NB4 (cell line): Measurements from ENCODE around the gene TTLL5.

Experiments used
- DNase-seq: peaks from one replicate; pipeline ENCODE4 v3.0.0; 2010; ENCODE audit warnings: low read depth
- H3K4me3 ChIP-seq: one replicate; pipeline ENCODE4 v1.5.1; 2011; ENCODE audit warnings: mild to moderate bottlenecking, low read depth, low read length, moderate library complexity
- MYC ChIP-seq: IDR thresholded peaks from 2 replicates; pipeline ENCODE4 v1.6.1; 2011; ENCODE audit warnings: low read depth, low read length
- POLR2A ChIP-seq: IDR thresholded peaks from 2 replicates; pipeline ENCODE4 v1.6.1; 2011; ENCODE audit warnings: mild to moderate bottlenecking; ENCODE audit not compliant: insufficient read length; ENCODE audit errors: extremely low read depth
- TF ChIP-seq, protein P1 (sequence below): IDR thresholded peaks from one replicate; pipeline ENCODE4 v1.5.1; 2012; ENCODE audit warnings: low read depth, low read length
- TF ChIP-seq, protein P2 (sequence below): IDR thresholded peaks from 2 replicates; pipeline ENCODE4 v1.6.1; 2011; ENCODE audit warnings: low read depth, low read length

The TTLL5 gene

DNA sequence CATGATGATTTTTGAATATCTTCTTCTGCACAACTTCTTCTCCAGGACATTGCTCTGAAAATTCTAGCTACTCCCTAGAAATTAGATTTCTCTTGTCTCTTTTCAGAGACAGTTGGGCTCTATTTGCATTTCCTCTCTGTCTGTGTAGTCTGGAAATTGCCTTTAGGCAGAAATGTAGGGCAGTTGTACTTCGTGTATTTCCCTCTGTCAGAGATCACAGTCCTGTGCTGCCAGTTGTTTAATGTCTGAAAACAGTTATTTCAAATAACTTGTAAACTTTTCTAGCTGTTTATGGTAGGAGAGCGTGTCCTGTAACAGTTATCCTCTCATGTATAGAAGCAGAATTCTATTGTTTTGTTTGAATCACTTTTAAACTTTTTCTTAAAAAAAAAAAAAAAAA, 86.9 kb downstream of the TTLL5 start:
- H3K4me3 ChIP-seq: no peak overlapping the region
- no peak for DNase-seq
- TF ChIP-seq MYC: no peak
- no peak for TF ChIP-seq POLR2A
- TF ChIP-seq, protein P1, sequence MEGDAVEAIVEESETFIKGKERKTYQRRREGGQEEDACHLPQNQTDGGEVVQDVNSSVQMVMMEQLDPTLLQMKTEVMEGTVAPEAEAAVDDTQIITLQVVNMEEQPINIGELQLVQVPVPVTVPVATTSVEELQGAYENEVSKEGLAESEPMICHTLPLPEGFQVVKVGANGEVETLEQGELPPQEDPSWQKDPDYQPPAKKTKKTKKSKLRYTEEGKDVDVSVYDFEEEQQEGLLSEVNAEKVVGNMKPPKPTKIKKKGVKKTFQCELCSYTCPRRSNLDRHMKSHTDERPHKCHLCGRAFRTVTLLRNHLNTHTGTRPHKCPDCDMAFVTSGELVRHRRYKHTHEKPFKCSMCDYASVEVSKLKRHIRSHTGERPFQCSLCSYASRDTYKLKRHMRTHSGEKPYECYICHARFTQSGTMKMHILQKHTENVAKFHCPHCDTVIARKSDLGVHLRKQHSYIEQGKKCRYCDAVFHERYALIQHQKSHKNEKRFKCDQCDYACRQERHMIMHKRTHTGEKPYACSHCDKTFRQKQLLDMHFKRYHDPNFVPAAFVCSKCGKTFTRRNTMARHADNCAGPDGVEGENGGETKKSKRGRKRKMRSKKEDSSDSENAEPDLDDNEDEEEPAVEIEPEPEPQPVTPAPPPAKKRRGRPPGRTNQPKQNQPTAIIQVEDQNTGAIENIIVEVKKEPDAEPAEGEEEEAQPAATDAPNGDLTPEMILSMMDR: no peak
- TF ChIP-seq, protein P2, sequence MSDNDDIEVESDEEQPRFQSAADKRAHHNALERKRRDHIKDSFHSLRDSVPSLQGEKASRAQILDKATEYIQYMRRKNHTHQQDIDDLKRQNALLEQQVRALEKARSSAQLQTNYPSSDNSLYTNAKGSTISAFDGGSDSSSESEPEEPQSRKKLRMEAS: no peak

DNA sequence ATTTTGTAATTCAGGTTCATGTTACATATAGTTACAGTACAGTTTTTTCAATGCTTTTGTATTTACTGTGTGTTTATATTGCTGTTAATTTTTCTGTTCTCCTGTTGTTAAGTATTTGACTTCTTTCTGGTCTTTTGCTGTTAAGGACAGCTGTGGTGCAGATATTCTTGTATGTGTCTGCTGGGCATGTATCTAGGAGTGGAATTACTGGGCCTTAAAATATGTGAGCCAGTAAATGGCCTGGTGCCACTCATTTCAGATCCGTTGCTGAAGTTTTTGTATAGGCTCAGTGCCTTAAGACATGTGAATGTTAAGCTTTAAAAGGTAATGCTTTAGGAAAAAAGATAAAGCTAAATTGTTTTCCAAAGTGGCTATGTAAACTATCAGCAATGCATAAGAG, 87.3 kb downstream of the TTLL5 start:
- TF ChIP-seq, protein P1: no peak
- no peak for TF ChIP-seq MYC
- TF ChIP-seq, protein P2: no peak
- no peak for TF ChIP-seq POLR2A
- DNase-seq: no peak
- no peak overlapping the region for H3K4me3 ChIP-seq

DNA sequence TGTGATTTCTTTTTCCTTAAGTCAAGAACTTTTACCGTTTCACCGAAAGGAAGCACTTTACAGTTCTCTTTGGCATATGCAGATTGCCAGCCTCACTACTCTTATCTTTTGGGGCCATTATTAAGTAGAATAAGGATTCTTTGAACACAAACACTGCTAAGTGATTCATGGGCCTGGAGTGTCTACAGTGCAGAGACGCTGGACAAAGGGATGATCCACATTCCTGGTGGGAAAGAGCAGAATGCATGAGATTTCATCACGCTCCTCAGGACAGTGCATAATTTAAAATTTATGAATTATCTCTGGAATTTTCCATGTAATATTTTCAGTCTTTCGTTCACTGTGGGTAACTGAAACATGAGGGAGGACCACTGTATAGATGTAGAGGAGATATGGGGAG, 90.2 kb downstream of the TTLL5 start:
- no peak overlapping the region for H3K4me3 ChIP-seq
- TF ChIP-seq, protein P1: no peak
- TF ChIP-seq, protein P2: no peak
- TF ChIP-seq MYC (no peak), POLR2A (no peak)
- no peak for DNase-seq

DNA sequence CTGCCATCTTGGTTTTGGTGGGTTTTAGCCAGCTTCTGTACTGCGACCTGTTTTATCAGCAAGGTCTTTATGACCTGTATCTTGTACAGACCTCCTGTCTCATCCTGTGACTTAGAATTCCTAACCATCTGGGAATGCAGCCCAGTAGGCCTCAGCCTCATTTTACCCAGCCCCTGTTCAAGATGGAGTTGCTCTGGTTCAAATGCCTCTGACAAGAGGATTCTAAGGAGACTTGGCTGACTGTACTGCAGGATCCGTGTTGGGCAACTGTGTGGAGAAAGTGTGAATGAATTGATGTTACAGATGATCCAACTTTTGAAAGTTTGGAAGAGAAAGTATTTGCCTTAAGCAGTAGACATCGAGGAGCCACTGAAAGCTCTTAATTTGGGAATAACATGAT, 91.0 kb downstream of the TTLL5 start:
- H3K4me3 ChIP-seq: no peak overlapping the region
- TF ChIP-seq POLR2A (no peak), MYC (no peak)
- TF ChIP-seq, protein P1: no peak
- TF ChIP-seq, protein P2: no peak
- DNase-seq: no peak

DNA sequence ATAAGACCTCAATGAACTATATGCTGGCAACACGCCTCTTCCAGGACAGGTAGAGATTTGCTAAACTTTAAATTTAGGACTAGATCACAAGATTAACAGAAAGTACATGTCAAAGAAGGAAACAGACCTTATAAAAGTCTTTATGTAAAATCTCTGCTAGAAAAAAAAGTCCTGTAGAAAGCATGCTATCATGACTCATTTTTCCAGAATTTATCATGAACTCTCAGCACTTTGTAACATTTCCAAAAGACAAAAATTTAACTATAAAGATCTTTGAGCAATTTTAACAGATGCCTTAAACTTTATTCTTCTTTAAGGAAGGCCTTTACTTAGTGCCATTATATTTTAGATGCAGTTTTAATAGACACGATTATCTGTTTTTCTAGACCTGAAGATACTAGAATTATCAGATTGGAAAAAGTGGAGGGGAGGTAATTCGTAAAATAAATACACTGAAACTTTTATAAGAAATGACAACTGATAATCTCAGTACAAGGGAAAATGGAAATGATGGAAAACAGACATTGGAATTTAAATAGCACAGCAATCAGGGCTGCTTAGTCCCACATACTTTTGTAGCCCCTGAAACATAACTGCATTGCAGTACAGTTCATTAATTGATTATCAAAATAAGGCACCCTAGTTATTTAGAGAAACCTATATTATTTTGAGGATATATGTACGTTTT, 92.0 kb downstream of the TTLL5 start:
- DNase-seq: no peak
- TF ChIP-seq, protein P1: no peak
- TF ChIP-seq, protein P2: no peak
- TF ChIP-seq POLR2A: no peak
- TF ChIP-seq MYC: no peak

DNA sequence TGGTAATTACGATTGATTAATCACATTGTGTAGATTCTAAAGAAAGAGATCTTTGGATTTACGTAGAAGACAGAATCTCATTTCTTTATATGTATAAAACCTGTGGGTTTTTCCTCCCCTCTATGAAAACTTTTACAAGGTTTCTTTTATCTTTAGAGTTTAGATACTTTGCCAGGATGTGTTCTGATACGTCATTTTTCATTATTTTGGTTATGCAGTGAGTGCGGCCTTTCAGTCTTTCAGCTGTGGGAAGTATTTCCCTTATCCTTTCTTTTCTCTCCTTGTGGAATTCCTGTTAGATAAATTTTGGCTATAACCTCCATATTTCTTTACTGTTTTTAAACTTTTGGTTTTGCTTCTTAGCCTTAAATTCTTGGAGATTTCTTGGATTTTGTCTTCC, 92.7 kb downstream of the TTLL5 start:
- no peak overlapping the region for H3K4me3 ChIP-seq
- TF ChIP-seq, protein P2: no peak
- TF ChIP-seq, protein P1: no peak
- TF ChIP-seq POLR2A (no peak), MYC (no peak)
- DNase-seq: no peak

More for the DNA sequence above, 92.0 kb downstream of the TTLL5 start:
- H3K4me3 ChIP-seq: no peak overlapping the region
